CD14-positive monocyte (primary cell): Measurements from ENCODE around the gene SLC35A2. TPM values are rescaled to one million over a fixed set of nuclear protein-coding genes. Genes with fewer than 3 reads are reported as not detected.

Source experiments
- DNase-seq, 3 donors: peaks; one replicate each; pipeline ENCODE4 v3.0.0-alpha.2; 2011 to 2022
- H2AFZ ChIP-seq: 2 replicates; pipeline ENCODE4 v1.6.0; 2012; ENCODE audit warnings: mild to moderate bottlenecking, low read depth, low read length, inconsistent platforms; ENCODE audit not compliant: insufficient read depth, poor library complexity, severe bottlenecking
- H3K27ac ChIP-seq, 2 donors: 1 replicate in 1 of 2; 2 replicates in 1 of 2; pipeline ENCODE4 v1.5.1; 2012 to 2013; ENCODE audit warnings: low read length in 2 of 2, control low read depth in 1 of 2, inconsistent platforms in 1 of 2, low read depth in 1 of 2, mild to moderate bottlenecking in 1 of 2
- H3K27me3 ChIP-seq, 2 donors: one replicate each; pipeline versions ENCODE4 v1.6.0 to v1.6.1; 2011 to 2013; ENCODE audit warnings: low read length in 2 of 2; ENCODE audit not compliant: control insufficient read depth in 2 of 2, insufficient read depth in 2 of 2
- H3K36me3 ChIP-seq, 2 donors: replicated peaks in 1 of 2; 1 replicate in 1 of 2; 2 replicates in 1 of 2; pipeline versions ENCODE4 v1.5.1 to v1.6.1; 2012 to 2013; ENCODE audit warnings: low read length in 2 of 2, control low read depth in 1 of 2, inconsistent platforms in 1 of 2, mild to moderate bottlenecking in 1 of 2; ENCODE audit not compliant: insufficient read depth in 2 of 2, control insufficient read depth in 1 of 2
- H3K4me1 ChIP-seq, 2 donors: 1 replicate in 1 of 2; 2 replicates in 1 of 2; pipeline versions ENCODE4 v1.5.1 to v1.6.1; 2012 to 2013; ENCODE audit warnings: low read length in 2 of 2, control low read depth in 1 of 2, inconsistent platforms in 1 of 2, mild to moderate bottlenecking in 1 of 2, moderate library complexity in 1 of 2; ENCODE audit not compliant: insufficient read depth in 2 of 2, control insufficient read depth in 1 of 2
- H3K4me2 ChIP-seq: replicated peaks from 2 replicates; pipeline ENCODE3; 2012; ENCODE audit warnings: low read length, moderate library complexity, mild to moderate bottlenecking; ENCODE audit not compliant: poor library complexity, severe bottlenecking; ENCODE audit errors: extremely low read depth
- H3K4me3 ChIP-seq, 3 experiments: fragments of 200-600 bp in 1 of 3; sonication (generic) in 1 of 3; replicated peaks in 1 of 3; 1 replicate in 2 of 3; 2 replicates in 1 of 3; pipeline ENCODE4 v1.5.1; 2011 to 2013; ENCODE audit warnings: low read length in 3 of 3, mild to moderate bottlenecking in 3 of 3, control low read depth in 2 of 3, low read depth in 2 of 3, inconsistent platforms in 1 of 3, moderate library complexity in 1 of 3
- H3K79me2 ChIP-seq: 2 replicates; pipeline ENCODE4 v1.6.0; 2012; ENCODE audit warnings: mild to moderate bottlenecking, control low read depth, inconsistent platforms, low read length, moderate library complexity; ENCODE audit not compliant: insufficient read depth
- H3K9ac ChIP-seq: 2 replicates; pipeline ENCODE4 v1.6.0; 2017; ENCODE audit warnings: low read length, mild to moderate bottlenecking; ENCODE audit not compliant: insufficient read depth, poor library complexity, severe bottlenecking
- H3K9me3 ChIP-seq, 2 donors: replicated peaks in 1 of 2; 1 replicate in 1 of 2; 2 replicates in 1 of 2; pipeline versions ENCODE4 v1.5.1 to v1.6.1; 2012 to 2013; ENCODE audit warnings: low read length in 2 of 2, control low read depth in 1 of 2; ENCODE audit not compliant: control insufficient read depth in 1 of 2, insufficient read depth in 1 of 2
- H4K20me1 ChIP-seq: 2 replicates; pipeline ENCODE4 v1.6.0; 2012; ENCODE audit warnings: mild to moderate bottlenecking, low read length, control low read depth, moderate library complexity; ENCODE audit not compliant: insufficient read depth
- H3K27ac Mint-ChIP-seq, 7 donors: one replicate each; pipeline ENCODE4 v1.8.0; 2020; ENCODE audit warnings: mild to moderate bottlenecking in 7 of 7, mixed read lengths in 7 of 7, moderate library complexity in 6 of 7, inconsistent platforms in 2 of 7
- H3K27me3 Mint-ChIP-seq, 3 donors: one replicate each; pipeline ENCODE4 v1.8.0; 2021 to 2022; ENCODE audit warnings: low read depth in 3 of 3, mild to moderate bottlenecking in 3 of 3, mixed read lengths in 3 of 3, moderate library complexity in 3 of 3, inconsistent platforms in 1 of 3
- H3K36me3 Mint-ChIP-seq, 2 donors: one replicate each; pipeline ENCODE4 v1.8.0; 2020; ENCODE audit warnings: mixed read lengths in 2 of 2, inconsistent platforms in 1 of 2, mild to moderate bottlenecking in 1 of 2
- H3K4me1 Mint-ChIP-seq: one replicate; pipeline ENCODE4 v1.8.0; 2020; ENCODE audit warnings: mild to moderate bottlenecking, mixed read lengths
- H3K4me3 Mint-ChIP-seq, 2 donors: one replicate each; pipeline ENCODE4 v1.8.0; 2020; ENCODE audit warnings: mild to moderate bottlenecking in 2 of 2, mixed read lengths in 2 of 2, moderate library complexity in 1 of 2
- H3K9me3 Mint-ChIP-seq, 7 donors: one replicate each; pipeline ENCODE4 v1.8.0; 2020 to 2022; ENCODE audit warnings: mixed read lengths in 7 of 7, mild to moderate bottlenecking in 6 of 7, moderate library complexity in 6 of 7, inconsistent platforms in 2 of 7
- WGBS: methylation state at CpG from one replicate; pipeline ENCODE4 v1.1.5; 2013; ENCODE audit warnings: missing lambda C conversion rate; ENCODE audit not compliant: insufficient coverage; 5-methylcytosine and 5-hydroxymethylcytosine counted together
- intact Hi-C, 2 donors: fragments of 100-400 bp; cut with micrococcal nuclease; formaldehyde crosslinking; loops; one replicate each; pipeline versions ENCODE4 v1.15.0 to v1.15.1; 2023
- polyA plus RNA-seq, 3 donors: library from polyadenylated mRNA; depleted of rRNA in 1 of 3; unstranded in 2 of 3; stranded (reverse) in 1 of 3; fragments of 300-500 nt in 2 of 3; fragments of >200 nt in 1 of 3; fragmentation: Illumina TruSeq in 2 of 3; gene quantifications; 1 replicate in 2 of 3; 2 replicates in 1 of 3; pipeline ENCODE4 v1.2.3, GENCODE V29; 2012 to 2021
- TF ChIP-seq, protein P1 (sequence below): fragments of 200-600 bp; IDR thresholded peaks from one replicate; pipeline ENCODE4 v1.8.0; 2022; ENCODE audit warnings: antibody characterized with exemption, mild to moderate bottlenecking

Gene SLC35A2
- polyA plus RNA-seq, 3 donors, result 14.3 to 21.6 (median 18.4) TPM

DNA sequence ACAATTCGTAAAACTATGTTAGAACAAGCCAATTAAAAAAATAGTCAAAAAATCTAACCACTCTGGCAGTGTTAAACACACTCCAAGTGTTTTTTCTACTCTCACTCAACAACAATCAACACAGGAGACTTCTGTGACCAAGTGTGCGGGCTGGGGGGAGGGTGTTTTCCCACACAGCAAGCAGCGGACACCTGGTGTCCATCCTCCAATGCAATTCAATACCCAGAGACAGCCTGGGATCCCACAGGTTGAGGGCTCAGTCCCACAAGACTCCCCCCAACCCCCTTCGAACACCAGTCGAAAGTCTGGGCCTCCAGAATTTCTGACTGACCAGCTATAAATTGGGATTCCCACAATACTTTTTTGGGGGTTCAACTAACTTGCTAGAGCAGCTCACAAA is 15.7 kb upstream of the SLC35A2 start:
- intact Hi-C loops, result no loop called here
- Histone ChIP-seq H3K36me3 (peaks cover 43 to 75% of the 10 kb centered on the region in 2 donors), H3K4me3 (no peak overlapping the region), H3K4me1 (no peaks in the 10 kb centered on the region), H3K79me2 (no peaks in the 10 kb centered on the region), H3K4me2 (no peak overlapping the region), H3K9ac (no peak overlapping the region), H3K9me3 (no peaks in the 10 kb centered on the region), H3K27ac (no peak overlapping the region), H2AFZ (no peak overlapping the region), H4K20me1 (peaks cover 7% of the 10 kb centered on the region), H3K27me3 (no peaks in the 10 kb centered on the region)
- TF ChIP-seq, protein P1, sequence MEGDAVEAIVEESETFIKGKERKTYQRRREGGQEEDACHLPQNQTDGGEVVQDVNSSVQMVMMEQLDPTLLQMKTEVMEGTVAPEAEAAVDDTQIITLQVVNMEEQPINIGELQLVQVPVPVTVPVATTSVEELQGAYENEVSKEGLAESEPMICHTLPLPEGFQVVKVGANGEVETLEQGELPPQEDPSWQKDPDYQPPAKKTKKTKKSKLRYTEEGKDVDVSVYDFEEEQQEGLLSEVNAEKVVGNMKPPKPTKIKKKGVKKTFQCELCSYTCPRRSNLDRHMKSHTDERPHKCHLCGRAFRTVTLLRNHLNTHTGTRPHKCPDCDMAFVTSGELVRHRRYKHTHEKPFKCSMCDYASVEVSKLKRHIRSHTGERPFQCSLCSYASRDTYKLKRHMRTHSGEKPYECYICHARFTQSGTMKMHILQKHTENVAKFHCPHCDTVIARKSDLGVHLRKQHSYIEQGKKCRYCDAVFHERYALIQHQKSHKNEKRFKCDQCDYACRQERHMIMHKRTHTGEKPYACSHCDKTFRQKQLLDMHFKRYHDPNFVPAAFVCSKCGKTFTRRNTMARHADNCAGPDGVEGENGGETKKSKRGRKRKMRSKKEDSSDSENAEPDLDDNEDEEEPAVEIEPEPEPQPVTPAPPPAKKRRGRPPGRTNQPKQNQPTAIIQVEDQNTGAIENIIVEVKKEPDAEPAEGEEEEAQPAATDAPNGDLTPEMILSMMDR, result no peak
- no peak for DNase-seq
- Mint-ChIP-seq H3K9me3 (peaks cover 0 to 6% (median 0%) of the 10 kb centered on the region in 7 donors), H3K4me3 (no peak overlapping the region), H3K27me3 (peaks cover 0 to 2% (median 0%) of the 10 kb centered on the region in 3 donors), H3K36me3 (peaks cover 48 to 71% of the 10 kb centered on the region in 2 donors), H3K27ac (no peak overlapping the region), H3K4me1 (no peaks in the 10 kb centered on the region)
- no CpG with 5 or more reads among the region's 5 CpGs for WGBS

DNA sequence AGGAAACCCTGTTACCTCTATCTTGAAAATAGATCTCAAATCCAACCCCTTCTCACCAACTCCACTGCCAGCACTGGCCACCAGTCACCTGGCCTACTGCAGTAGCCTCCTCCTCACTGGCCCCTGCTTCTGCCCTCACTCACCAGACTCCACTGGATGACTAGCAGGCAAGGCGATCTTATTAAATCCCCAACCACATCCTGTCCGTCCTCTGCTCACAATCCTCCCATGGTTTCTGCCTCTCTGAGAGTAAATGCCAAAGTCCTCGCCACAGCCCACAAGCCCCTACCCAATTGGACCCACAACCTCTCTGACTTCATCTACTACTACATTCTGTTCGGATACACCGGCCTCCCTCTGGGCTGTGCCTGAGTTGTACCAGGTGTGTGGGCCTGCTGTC is 12.8 kb upstream of the SLC35A2 start:
- H3K4me3 ChIP-seq, result no peak overlapping the region
- H3K27me3 ChIP-seq, result no peaks in the 10 kb centered on the region
- peaks cover 0 to 6% (median 0%) of the 10 kb centered on the region in 3 donors for H3K27me3 Mint-ChIP-seq
- no peaks in the 10 kb centered on the region for H3K9me3 ChIP-seq
- H3K79me2 ChIP-seq, result no peaks in the 10 kb centered on the region
- intact Hi-C loops, result no loop called here
- peak overlapping the region in 2 of 7 donors; percentile 11 to 13 for H3K27ac Mint-ChIP-seq
- peaks cover 42 to 59% of the 10 kb centered on the region in 2 donors for H3K36me3 Mint-ChIP-seq
- no peak overlapping the region for H3K9ac ChIP-seq
- peaks cover 36 to 59% of the 10 kb centered on the region in 2 donors for H3K36me3 ChIP-seq
- no peaks in the 10 kb centered on the region for H3K9me3 Mint-ChIP-seq
- H4K20me1 ChIP-seq, result peaks cover 7% of the 10 kb centered on the region
- H3K4me3 Mint-ChIP-seq, result no peak overlapping the region
- peaks cover 14% of the 10 kb centered on the region for H3K4me1 Mint-ChIP-seq
- no peak for DNase-seq
- no peak overlapping the region for H3K27ac ChIP-seq
- no peak overlapping the region for H3K4me2 ChIP-seq
- TF ChIP-seq, protein P1, result no peak
- no peak overlapping the region for H2AFZ ChIP-seq
- WGBS, result 100% methylated on average over 2 of the region's 5 CpGs
- peaks cover 7 to 9% of the 10 kb centered on the region in 2 donors for H3K4me1 ChIP-seq
